ENCODE measurements around the gene ADD1.
A peak's percentile ranks its signal among the peaks of the same experiment; 100 is the strongest.

Gene ADD1

DNA sequence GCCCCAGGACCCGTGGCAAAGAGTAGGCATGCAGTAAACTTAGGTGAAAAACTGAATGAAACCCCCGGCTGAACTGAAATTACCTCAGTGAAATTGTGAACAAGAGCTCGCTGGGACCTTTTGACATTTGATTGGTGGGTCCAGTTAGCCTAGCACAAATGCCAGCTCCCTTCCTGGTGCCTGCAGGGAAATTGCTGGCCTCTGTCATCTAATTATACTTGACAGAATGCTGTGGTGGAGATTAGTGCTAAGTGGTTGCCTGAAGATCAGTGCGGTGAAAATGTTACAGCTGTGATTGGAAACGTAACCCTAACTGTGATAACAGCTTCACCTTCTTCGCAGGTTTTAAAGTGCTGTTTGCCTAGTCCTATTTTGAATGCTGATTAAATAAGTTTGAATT lies 43.0 kb downstream of the ADD1 start:
- Histone ChIP-seq H3K23ac (ENCODE audit: low read length) (no peak overlapping the region), H3K79me1 (ENCODE audit: low read length) (peaks cover 10% of the 10 kb centered on the region), H3K9ac (ENCODE audit: low read length) (no peak overlapping the region), H3K18ac (ENCODE audit: low read length) (no peak overlapping the region), H3K4me2 (ENCODE audit: low read length) (no peak overlapping the region), H3K27ac (ENCODE audit: low read depth, low read length) (no peak overlapping the region), H4K8ac (ENCODE audit: low read depth, low read length) (no peak overlapping the region), H3K4me3 (ENCODE audit: low read length) (no peak overlapping the region), H2AK5ac (ENCODE audit: low read length) (no peak overlapping the region), H4K5ac (ENCODE audit: low read length) (no peak overlapping the region), H3K56ac (ENCODE audit: low read length) (no peak overlapping the region), H3K4me1 (ENCODE audit: control insufficient read depth, low read depth, low read length) (no peaks in the 10 kb centered on the region), H2BK15ac (replicated peaks; ENCODE audit: low read depth) (no peak overlapping the region), H3K4ac (ENCODE audit: low read depth, low read length) (no peak overlapping the region), H3K79me2 (ENCODE audit: control insufficient read depth, insufficient read depth, low read length) (no peaks in the 10 kb centered on the region), H3K27me3 (ENCODE audit: insufficient read depth, low read length, poor library complexity) (no peaks in the 10 kb centered on the region), H2BK5ac (ENCODE audit: low read length) (no peak overlapping the region), H2BK120ac (ENCODE audit: low read depth, low read length) (no peak overlapping the region), H3K36me3 (ENCODE audit: control insufficient read depth, insufficient read depth, low read length) (peaks cover 8% of the 10 kb centered on the region)
- DNase-seq = peak; percentile 71
- WGBS (ENCODE audit: extremely low coverage, insufficient coverage, low lambda C conversion rate) = no CpG with 5 or more reads among the region's 6 CpGs

DNA sequence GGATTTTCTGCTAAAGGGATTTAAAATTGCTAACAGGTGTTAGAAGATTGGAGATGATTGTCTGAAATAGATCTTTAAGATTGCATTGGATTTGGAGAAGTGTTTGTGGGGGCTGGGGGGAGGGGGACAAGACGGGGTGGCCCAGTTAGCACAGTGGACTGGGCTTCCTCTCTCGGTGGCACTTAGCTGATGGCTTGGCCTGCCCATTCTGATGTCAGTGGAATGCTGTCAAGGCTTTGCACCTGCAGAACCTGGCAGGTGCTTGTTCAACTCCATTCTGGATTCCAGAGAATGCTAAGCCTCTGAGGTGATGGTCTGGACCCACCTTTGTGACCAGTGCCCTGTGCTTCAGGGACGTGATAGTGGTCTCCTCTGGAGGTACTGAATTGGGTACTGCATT lies 43.7 kb downstream of the ADD1 start:
- no peak overlapping the region for H2AK5ac ChIP-seq (ENCODE audit: low read length)
- H3K56ac ChIP-seq (ENCODE audit: low read length) = no peak overlapping the region
- no peak overlapping the region for H3K4ac ChIP-seq (ENCODE audit: low read depth, low read length)
- no peak overlapping the region for H3K4me2 ChIP-seq (ENCODE audit: low read length)
- no peak overlapping the region for H3K18ac ChIP-seq (ENCODE audit: low read length)
- no peak overlapping the region for H2BK120ac ChIP-seq (ENCODE audit: low read depth, low read length)
- WGBS (ENCODE audit: extremely low coverage, insufficient coverage, low lambda C conversion rate) = no CpG with 5 or more reads among the region's 3 CpGs
- no peak overlapping the region for H4K5ac ChIP-seq (ENCODE audit: low read length)
- peaks cover 8% of the 10 kb centered on the region for H3K36me3 ChIP-seq (ENCODE audit: control insufficient read depth, insufficient read depth, low read length)
- H3K23ac ChIP-seq (ENCODE audit: low read length) = no peak overlapping the region
- no peak overlapping the region for H3K4me3 ChIP-seq (ENCODE audit: low read length)
- no peaks in the 10 kb centered on the region for H3K27me3 ChIP-seq (ENCODE audit: insufficient read depth, low read length, poor library complexity)
- peaks cover 2% of the 10 kb centered on the region for H3K79me2 ChIP-seq (ENCODE audit: control insufficient read depth, insufficient read depth, low read length)
- peaks cover 10% of the 10 kb centered on the region for H3K79me1 ChIP-seq (ENCODE audit: low read length)
- H2BK5ac ChIP-seq (ENCODE audit: low read length) = no peak overlapping the region
- H3K9ac ChIP-seq (ENCODE audit: low read length) = no peak overlapping the region
- no peak overlapping the region for H2BK15ac ChIP-seq (replicated peaks; ENCODE audit: low read depth)
- no peak for DNase-seq
- H4K8ac ChIP-seq (ENCODE audit: low read depth, low read length) = no peak overlapping the region
- H3K27ac ChIP-seq (ENCODE audit: low read depth, low read length) = no peak overlapping the region
- no peaks in the 10 kb centered on the region for H3K4me1 ChIP-seq (ENCODE audit: control insufficient read depth, low read depth, low read length)

DNA sequence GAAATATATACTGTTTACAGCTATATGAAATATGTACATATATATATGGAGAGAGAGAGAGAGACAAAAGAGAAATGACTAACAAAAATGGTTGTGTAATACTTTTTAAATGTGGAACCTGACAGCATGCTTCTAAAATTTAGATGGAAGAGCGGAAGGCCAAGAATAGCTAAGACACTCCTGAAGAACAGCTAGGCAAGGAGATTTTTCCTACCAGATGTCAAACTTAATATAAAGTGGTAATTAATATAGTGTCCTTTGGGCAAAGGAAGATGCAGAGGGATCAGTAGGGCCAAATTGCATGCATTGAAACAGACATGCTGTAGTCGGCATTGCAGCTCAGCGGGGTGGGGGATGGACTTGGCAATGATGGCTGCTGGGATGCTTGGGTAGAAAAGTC lies 45.2 kb downstream of the ADD1 start:
- H2BK120ac ChIP-seq (ENCODE audit: low read depth, low read length) = no peak overlapping the region
- no peak overlapping the region for H3K4me2 ChIP-seq (ENCODE audit: low read length)
- DNase-seq = no peak
- H3K79me2 ChIP-seq (ENCODE audit: control insufficient read depth, insufficient read depth, low read length) = peaks cover 4% of the 10 kb centered on the region
- H4K5ac ChIP-seq (ENCODE audit: low read length) = no peak overlapping the region
- peaks cover 8% of the 10 kb centered on the region for H3K36me3 ChIP-seq (ENCODE audit: control insufficient read depth, insufficient read depth, low read length)
- no CpG with 5 or more reads among the region's 3 CpGs for WGBS (ENCODE audit: extremely low coverage, insufficient coverage, low lambda C conversion rate)
- no peak overlapping the region for H3K27ac ChIP-seq (ENCODE audit: low read depth, low read length)
- no peak overlapping the region for H3K18ac ChIP-seq (ENCODE audit: low read length)
- no peaks in the 10 kb centered on the region for H3K4me1 ChIP-seq (ENCODE audit: control insufficient read depth, low read depth, low read length)
- no peak overlapping the region for H3K4ac ChIP-seq (ENCODE audit: low read depth, low read length)
- H4K8ac ChIP-seq (ENCODE audit: low read depth, low read length) = no peak overlapping the region
- H3K79me1 ChIP-seq (ENCODE audit: low read length) = peaks cover 13% of the 10 kb centered on the region
- H3K23ac ChIP-seq (ENCODE audit: low read length) = no peak overlapping the region
- no peak overlapping the region for H3K56ac ChIP-seq (ENCODE audit: low read length)
- H2BK5ac ChIP-seq (ENCODE audit: low read length) = no peak overlapping the region
- no peak overlapping the region for H3K9ac ChIP-seq (ENCODE audit: low read length)
- H3K4me3 ChIP-seq (ENCODE audit: low read length) = no peak overlapping the region
- no peak overlapping the region for H2BK15ac ChIP-seq (replicated peaks; ENCODE audit: low read depth)
- no peak overlapping the region for H2AK5ac ChIP-seq (ENCODE audit: low read length)
- H3K27me3 ChIP-seq (ENCODE audit: insufficient read depth, low read length, poor library complexity) = no peaks in the 10 kb centered on the region

DNA sequence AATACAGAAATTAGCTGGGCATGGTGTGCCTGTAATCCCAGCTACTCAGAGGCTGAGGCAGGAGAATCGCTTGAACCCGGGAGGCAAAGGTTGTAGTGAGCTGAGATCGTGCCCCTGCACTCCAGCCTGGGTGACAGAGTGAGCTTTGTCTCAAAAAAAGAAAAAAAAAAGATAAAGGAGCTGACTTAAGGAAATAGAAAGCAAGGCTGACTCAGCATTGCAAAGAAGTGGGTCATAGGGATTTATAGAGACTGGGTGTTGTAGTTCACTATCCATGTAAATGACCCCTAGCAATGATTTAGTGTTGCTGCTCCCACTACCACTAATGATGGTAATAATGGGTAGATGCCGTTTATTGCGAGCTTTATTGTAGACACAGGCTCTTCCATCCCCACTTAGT lies 47.6 kb downstream of the ADD1 start:
- Histone ChIP-seq H3K36me3 (ENCODE audit: control insufficient read depth, insufficient read depth, low read length) (peaks cover 6% of the 10 kb centered on the region), H3K79me1 (ENCODE audit: low read length) (peaks cover 10% of the 10 kb centered on the region), H3K4me1 (ENCODE audit: control insufficient read depth, low read depth, low read length) (no peaks in the 10 kb centered on the region), H3K79me2 (ENCODE audit: control insufficient read depth, insufficient read depth, low read length) (peaks cover 4% of the 10 kb centered on the region), H2BK15ac (replicated peaks; ENCODE audit: low read depth) (no peak overlapping the region), H4K8ac (ENCODE audit: low read depth, low read length) (no peak overlapping the region), H3K4me3 (ENCODE audit: low read length) (no peak overlapping the region), H3K27ac (ENCODE audit: low read depth, low read length) (no peak overlapping the region), H2AK5ac (ENCODE audit: low read length) (no peak overlapping the region), H3K4ac (ENCODE audit: low read depth, low read length) (no peak overlapping the region), H3K27me3 (ENCODE audit: insufficient read depth, low read length, poor library complexity) (no peaks in the 10 kb centered on the region), H3K23ac (ENCODE audit: low read length) (no peak overlapping the region), H3K56ac (ENCODE audit: low read length) (no peak overlapping the region), H4K5ac (ENCODE audit: low read length) (no peak overlapping the region), H3K4me2 (ENCODE audit: low read length) (no peak overlapping the region), H3K18ac (ENCODE audit: low read length) (no peak overlapping the region), H2BK120ac (ENCODE audit: low read depth, low read length) (no peak overlapping the region), H3K9ac (ENCODE audit: low read length) (no peak overlapping the region), H2BK5ac (ENCODE audit: low read length) (no peak overlapping the region)
- no CpG with 5 or more reads among the region's 5 CpGs for WGBS (ENCODE audit: extremely low coverage, insufficient coverage, low lambda C conversion rate)
- no peak for DNase-seq

DNA sequence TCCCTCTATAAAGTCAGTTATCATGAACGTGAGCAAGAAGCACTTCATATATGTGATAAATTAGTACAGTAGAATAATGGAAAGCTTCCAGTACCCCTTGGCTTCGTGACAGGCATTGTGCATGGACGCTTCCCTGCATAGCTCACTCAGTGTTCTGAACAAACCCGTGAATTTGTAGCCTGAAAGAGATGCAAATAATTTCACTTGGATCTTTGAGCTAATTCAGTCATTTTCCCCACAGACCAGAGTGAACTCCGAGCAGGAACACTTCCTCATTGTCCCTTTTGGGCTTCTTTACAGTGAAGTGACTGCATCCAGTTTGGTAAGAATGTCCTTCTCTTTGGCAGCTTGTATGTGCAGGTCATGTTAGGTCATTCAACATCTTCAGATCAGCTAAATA lies 50.1 kb downstream of the ADD1 start:
- WGBS (ENCODE audit: extremely low coverage, insufficient coverage, low lambda C conversion rate) = no CpG with 5 or more reads among the region's 5 CpGs
- Histone ChIP-seq H4K5ac (ENCODE audit: low read length) (no peak overlapping the region), H3K36me3 (ENCODE audit: control insufficient read depth, insufficient read depth, low read length) (peaks cover 12% of the 10 kb centered on the region), H3K9ac (ENCODE audit: low read length) (no peak overlapping the region), H3K4me2 (ENCODE audit: low read length) (no peak overlapping the region), H2BK5ac (ENCODE audit: low read length) (no peak overlapping the region), H3K27me3 (ENCODE audit: insufficient read depth, low read length, poor library complexity) (no peaks in the 10 kb centered on the region), H3K4me1 (ENCODE audit: control insufficient read depth, low read depth, low read length) (no peaks in the 10 kb centered on the region), H3K4ac (ENCODE audit: low read depth, low read length) (no peak overlapping the region), H3K27ac (ENCODE audit: low read depth, low read length) (no peak overlapping the region), H3K18ac (ENCODE audit: low read length) (no peak overlapping the region), H3K23ac (ENCODE audit: low read length) (no peak overlapping the region), H2AK5ac (ENCODE audit: low read length) (no peak overlapping the region), H3K56ac (ENCODE audit: low read length) (no peak overlapping the region), H4K8ac (ENCODE audit: low read depth, low read length) (no peak overlapping the region), H3K79me2 (ENCODE audit: control insufficient read depth, insufficient read depth, low read length) (peaks cover 4% of the 10 kb centered on the region), H2BK120ac (ENCODE audit: low read depth, low read length) (no peak overlapping the region), H3K4me3 (ENCODE audit: low read length) (no peak overlapping the region), H2BK15ac (replicated peaks; ENCODE audit: low read depth) (no peak overlapping the region), H3K79me1 (ENCODE audit: low read length) (peaks cover 6% of the 10 kb centered on the region)
- no peak for DNase-seq

DNA sequence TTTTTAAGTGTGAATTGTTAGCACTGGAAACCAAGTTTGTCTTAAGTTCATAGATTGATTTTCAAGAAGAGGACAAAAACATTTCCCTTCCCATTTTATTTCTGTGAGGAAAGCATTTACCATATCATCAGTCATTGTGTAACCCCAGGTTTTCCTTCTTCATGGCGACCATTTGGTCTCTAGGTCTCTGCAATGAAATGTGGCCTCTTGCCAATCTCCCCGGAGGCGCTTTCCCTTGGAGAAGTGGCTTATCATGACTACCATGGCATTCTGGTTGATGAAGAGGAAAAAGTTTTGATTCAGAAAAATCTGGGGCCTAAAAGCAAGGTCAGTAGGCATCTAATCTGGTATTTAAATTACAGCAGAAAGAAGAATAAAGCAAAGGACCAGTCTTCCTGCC lies 54.4 kb downstream of the ADD1 start:
- Histone ChIP-seq H2BK120ac (ENCODE audit: low read depth, low read length) (no peak overlapping the region), H2BK15ac (replicated peaks; ENCODE audit: low read depth) (no peak overlapping the region), H3K4me1 (ENCODE audit: control insufficient read depth, low read depth, low read length) (no peaks in the 10 kb centered on the region), H3K4me2 (ENCODE audit: low read length) (no peak overlapping the region), H3K4ac (ENCODE audit: low read depth, low read length) (no peak overlapping the region), H3K79me1 (ENCODE audit: low read length) (peaks cover 3% of the 10 kb centered on the region), H2AK5ac (ENCODE audit: low read length) (no peak overlapping the region), H3K4me3 (ENCODE audit: low read length) (no peak overlapping the region), H3K56ac (ENCODE audit: low read length) (no peak overlapping the region), H4K8ac (ENCODE audit: low read depth, low read length) (no peak overlapping the region), H2BK5ac (ENCODE audit: low read length) (no peak overlapping the region), H3K27me3 (ENCODE audit: insufficient read depth, low read length, poor library complexity) (no peaks in the 10 kb centered on the region), H4K5ac (ENCODE audit: low read length) (no peak overlapping the region), H3K9ac (ENCODE audit: low read length) (no peak overlapping the region), H3K18ac (ENCODE audit: low read length) (no peak overlapping the region), H3K79me2 (ENCODE audit: control insufficient read depth, insufficient read depth, low read length) (peaks cover 2% of the 10 kb centered on the region), H3K23ac (ENCODE audit: low read length) (no peak overlapping the region), H3K36me3 (ENCODE audit: control insufficient read depth, insufficient read depth, low read length) (peaks cover 28% of the 10 kb centered on the region), H3K27ac (ENCODE audit: low read depth, low read length) (no peak overlapping the region)
- no CpG with 5 or more reads among the region's 3 CpGs for WGBS (ENCODE audit: extremely low coverage, insufficient coverage, low lambda C conversion rate)
- DNase-seq = no peak

Measured in mesendoderm (in vitro differentiated cells).